ENCODE results near the gene LGALS8. TPM values are rescaled to one million over a fixed set of nuclear protein-coding genes. Genes with fewer than 3 reads are reported as not detected.

The LGALS8 gene
- 100 to 1,000 TPM in 4 of 9 donors, 10 to 100 TPM in 5; 69.3 to 114 (median 94.8) TPM for total RNA-seq
- 10 to 100 TPM; 45.3 to 83.2 TPM for polyA plus RNA-seq
- long read RNA-seq, donor 1, full-length matches to known transcripts, result 34 of 59 reads
- long read RNA-seq, donor 1, partial matches to known transcripts, result 9 of 59 reads
- long read RNA-seq, donor 1, other reads (novel, unspliced or antisense), result 16 of 59 reads
- long read RNA-seq, donor 2, full-length matches to known transcripts, result 167 of 263 reads
- long read RNA-seq, donor 2, partial matches to known transcripts, result 55 of 263 reads
- long read RNA-seq, donor 2, other reads (novel, unspliced or antisense), result 41 of 263 reads
- long read RNA-seq, donor 3, full-length matches to known transcripts, result 39 of 75 reads
- long read RNA-seq, donor 3, partial matches to known transcripts, result 20 of 75 reads
- long read RNA-seq, donor 3, other reads (novel, unspliced or antisense), result 16 of 75 reads

DNA sequence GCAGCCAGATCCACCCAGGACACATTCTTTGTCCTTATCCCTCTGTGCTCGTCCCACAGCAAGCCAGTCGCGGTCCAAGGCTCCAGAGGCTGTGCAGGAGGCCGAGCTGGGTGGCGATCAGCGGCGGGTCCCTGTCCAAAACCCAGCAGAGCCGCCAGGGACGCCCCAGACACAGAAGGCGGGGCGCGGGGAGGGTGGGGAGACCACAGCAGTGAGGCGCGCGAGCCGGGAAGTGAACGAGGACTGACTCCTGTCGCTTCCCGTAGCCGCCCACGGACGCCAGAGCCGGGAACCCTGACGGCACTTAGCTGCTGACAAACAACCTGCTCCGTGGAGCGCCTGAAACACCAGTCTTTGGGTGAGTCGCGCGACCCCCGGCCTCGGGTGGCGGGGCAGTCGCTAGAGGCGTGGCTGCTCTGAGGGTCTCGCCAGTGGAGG lies at the start of gene LGALS8:
LGALS8 (plus strand) TSS at position 279 of the 438 bp plus-strand sequence. CDS start 2,089 bp downstream, outside the sequence.
- peak; percentile 93 to 96 (median 95) for ATAC-seq
- Histone ChIP-seq H3K27ac (peak within 1 kb of the TSS; percentile 73 to 99 (median 92)), H3K4me3 (peak within 1 kb of the TSS; percentile 61 to 100 (median 82)), H3K36me3 (peaks cover 0 to 32% (median 25%) of the 10 kb centered on the region in 9 donors), H3K4me1 (peaks cover 0 to 24% (median 11%) of the 10 kb centered on the region in 12 donors), H3K9me3 (no peaks in the 10 kb centered on the region), H3K27me3 (no peaks in the 10 kb centered on the region)
- intact Hi-C loops (cut with DNase I), result loop anchor here in 1 of 10 donors (5.0 kb wide), 1 partner anchor 241 kb away; the partner anchor contains the start of gene ERO1B
- DNase-seq, result peak; percentile 93 to 95 (median 94)
- TF ChIP-seq, protein P1, sequence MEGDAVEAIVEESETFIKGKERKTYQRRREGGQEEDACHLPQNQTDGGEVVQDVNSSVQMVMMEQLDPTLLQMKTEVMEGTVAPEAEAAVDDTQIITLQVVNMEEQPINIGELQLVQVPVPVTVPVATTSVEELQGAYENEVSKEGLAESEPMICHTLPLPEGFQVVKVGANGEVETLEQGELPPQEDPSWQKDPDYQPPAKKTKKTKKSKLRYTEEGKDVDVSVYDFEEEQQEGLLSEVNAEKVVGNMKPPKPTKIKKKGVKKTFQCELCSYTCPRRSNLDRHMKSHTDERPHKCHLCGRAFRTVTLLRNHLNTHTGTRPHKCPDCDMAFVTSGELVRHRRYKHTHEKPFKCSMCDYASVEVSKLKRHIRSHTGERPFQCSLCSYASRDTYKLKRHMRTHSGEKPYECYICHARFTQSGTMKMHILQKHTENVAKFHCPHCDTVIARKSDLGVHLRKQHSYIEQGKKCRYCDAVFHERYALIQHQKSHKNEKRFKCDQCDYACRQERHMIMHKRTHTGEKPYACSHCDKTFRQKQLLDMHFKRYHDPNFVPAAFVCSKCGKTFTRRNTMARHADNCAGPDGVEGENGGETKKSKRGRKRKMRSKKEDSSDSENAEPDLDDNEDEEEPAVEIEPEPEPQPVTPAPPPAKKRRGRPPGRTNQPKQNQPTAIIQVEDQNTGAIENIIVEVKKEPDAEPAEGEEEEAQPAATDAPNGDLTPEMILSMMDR (IDR thresholded peaks at IDR 0.05), result peak in 1 of 12 donors; percentile 10
- TF ChIP-seq POLR2A (IDR thresholded peaks at IDR 0.05), result peak in 1 of 2 donors; percentile 52
- 0 to 1% (median 1%) methylated on average over 24 to 35 of the region's 35 CpGs for WGBS, 4 donors

DNA sequence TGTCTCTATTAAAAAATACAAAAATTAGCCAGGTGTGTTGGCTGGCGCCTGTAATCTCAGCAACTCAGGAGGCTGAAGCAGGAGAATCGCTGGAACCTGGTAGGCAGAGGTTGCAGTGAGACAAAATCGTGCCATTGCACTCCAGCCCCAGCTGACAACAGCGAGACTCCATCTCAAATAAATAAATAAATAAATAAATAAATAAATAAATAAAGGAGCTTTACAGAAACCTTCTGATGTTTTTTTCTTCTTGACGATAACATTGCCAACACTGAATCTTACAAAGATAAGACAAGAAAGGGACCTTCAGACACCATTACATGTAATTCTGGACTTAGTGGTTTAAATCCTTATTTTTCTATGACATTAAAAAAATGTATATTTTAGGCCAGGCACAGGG lies 47.8 kb upstream of the LGALS8 start:
- DNase-seq (no peak), ATAC-seq (no peak)
- Histone ChIP-seq H3K27ac (no peak overlapping the region), H3K4me3 (no peak overlapping the region), H3K36me3 (no peaks in the 10 kb centered on the region), H3K4me1 (peaks cover 0 to 15% (median 3%) of the 10 kb centered on the region in 12 donors), H3K9me3 (no peaks in the 10 kb centered on the region), H3K27me3 (no peaks in the 10 kb centered on the region)
- intact Hi-C loops (cut with DNase I), result no loop called here
- 91 to 96% (median 95%) methylated on average over 5 of the region's 5 CpGs for WGBS, 4 donors
- TF ChIP-seq, protein P1 (IDR thresholded peaks at IDR 0.05), result no peak
- TF ChIP-seq POLR2A (IDR thresholded peaks at IDR 0.05), result no peak

DNA sequence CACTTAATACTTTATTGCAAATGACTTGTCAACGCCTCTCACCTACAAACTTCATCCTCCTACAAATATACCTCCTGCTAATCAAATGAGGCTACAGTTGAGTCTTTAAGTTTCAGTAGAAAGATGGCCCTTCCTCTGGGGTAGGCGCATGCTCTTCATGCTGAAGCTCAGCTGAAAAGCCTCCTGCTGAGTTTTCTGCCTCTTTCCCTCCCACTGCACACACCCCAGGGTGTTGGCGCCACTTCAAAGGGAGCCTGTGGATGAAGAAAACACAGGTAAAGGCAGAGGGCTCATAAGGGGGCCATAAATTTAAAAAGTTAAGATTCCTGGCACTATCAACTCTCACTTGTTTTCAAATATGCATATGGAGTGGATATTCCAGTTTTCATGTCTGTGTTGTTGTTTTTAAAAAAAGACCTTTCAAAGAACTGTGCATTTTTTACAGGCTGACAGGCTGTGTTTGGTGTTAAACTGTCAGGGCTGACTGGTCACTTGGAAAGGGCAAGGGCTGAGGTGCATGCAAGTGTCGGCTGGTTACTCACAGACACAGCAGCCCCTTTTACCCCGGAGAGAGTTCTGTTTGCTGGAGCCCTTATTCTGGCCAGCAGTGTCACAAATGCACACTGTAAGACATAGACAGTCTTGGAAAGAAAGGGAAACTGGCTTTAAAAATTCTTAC lies 42.9 kb upstream of the LGALS8 start:
- no peak for TF ChIP-seq POLR2A (IDR thresholded peaks at IDR 0.05)
- TF ChIP-seq, protein P1 (IDR thresholded peaks at IDR 0.05), result no peak
- H3K9me3 ChIP-seq, result no peaks in the 10 kb centered on the region
- H3K36me3 ChIP-seq, result no peaks in the 10 kb centered on the region
- no peak overlapping the region for H3K4me3 ChIP-seq
- ATAC-seq, result no peak
- H3K27ac ChIP-seq, result no peak overlapping the region
- no peaks in the 10 kb centered on the region for H3K4me1 ChIP-seq
- no peaks in the 10 kb centered on the region for H3K27me3 ChIP-seq
- intact Hi-C loops (cut with DNase I), result no loop called here
- 78 to 83% (median 82%) methylated on average over 5 of the region's 5 CpGs for WGBS, 4 donors
- no peak for DNase-seq
